ENCODE measurements around the gene RPS15A. TPM values are rescaled to one million over a fixed set of nuclear protein-coding genes. Genes with fewer than 3 reads are reported as not detected.

The RPS15A gene
- polyA plus RNA-seq, 3 donors: 1,209 to 2,855 (median 1,397) TPM

DNA sequence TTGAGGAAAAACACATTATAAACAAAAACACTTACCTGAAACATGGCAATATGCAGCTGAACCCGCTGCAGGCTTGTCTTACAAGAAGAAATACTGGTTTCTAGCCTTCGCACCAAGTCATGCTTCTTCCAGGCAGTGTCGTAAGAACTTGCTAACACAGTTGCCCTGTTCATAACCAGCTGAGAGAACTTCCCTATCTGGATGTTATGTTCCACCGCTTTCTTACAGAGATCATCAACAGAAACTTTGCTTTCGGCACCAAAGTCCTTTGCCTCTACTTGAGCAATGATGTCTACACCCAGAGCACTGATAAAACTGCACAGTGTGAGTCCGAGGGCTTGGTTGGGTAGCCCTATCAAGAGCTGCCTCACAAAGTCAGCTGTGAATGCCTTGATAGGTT, 39.1 kb upstream of the RPS15A start:
- H3K4me3 ChIP-seq (replicated peaks in 1 of 3; ENCODE audit: low read depth in 2 of 3, low read length in 3 of 3): no peak overlapping the region
- no peak overlapping the region for H3K4me2 ChIP-seq (replicated peaks; ENCODE audit: extremely low read depth, low read length, poor library complexity, severe bottlenecking)
- Mint-ChIP-seq H3K4me3 (no peak overlapping the region), H3K9me3 (peaks cover 0 to 5% (median 2%) of the 10 kb centered on the region in 7 donors), H3K27me3 (ENCODE audit: low read depth in 3 of 3) (no peaks in the 10 kb centered on the region), H3K27ac (no peak overlapping the region), H3K36me3 (peaks cover 52 to 61% of the 10 kb centered on the region in 2 donors), H3K4me1 (no peaks in the 10 kb centered on the region)
- intact Hi-C loops (cut with micrococcal nuclease): no loop called here
- DNase-seq: no peak
- H2AFZ ChIP-seq (ENCODE audit: insufficient read depth, low read depth, low read length, poor library complexity, severe bottlenecking): no peak overlapping the region
- H3K79me2 ChIP-seq (ENCODE audit: insufficient read depth, low read length): no peaks in the 10 kb centered on the region
- H3K9ac ChIP-seq (ENCODE audit: insufficient read depth, low read length, poor library complexity, severe bottlenecking): no peak overlapping the region
- H3K36me3 ChIP-seq (replicated peaks in 1 of 2; ENCODE audit: control insufficient read depth in 1 of 2, insufficient read depth in 2 of 2, low read length in 2 of 2): peaks cover 63 to 68% of the 10 kb centered on the region in 2 donors
- TF ChIP-seq, protein P1, sequence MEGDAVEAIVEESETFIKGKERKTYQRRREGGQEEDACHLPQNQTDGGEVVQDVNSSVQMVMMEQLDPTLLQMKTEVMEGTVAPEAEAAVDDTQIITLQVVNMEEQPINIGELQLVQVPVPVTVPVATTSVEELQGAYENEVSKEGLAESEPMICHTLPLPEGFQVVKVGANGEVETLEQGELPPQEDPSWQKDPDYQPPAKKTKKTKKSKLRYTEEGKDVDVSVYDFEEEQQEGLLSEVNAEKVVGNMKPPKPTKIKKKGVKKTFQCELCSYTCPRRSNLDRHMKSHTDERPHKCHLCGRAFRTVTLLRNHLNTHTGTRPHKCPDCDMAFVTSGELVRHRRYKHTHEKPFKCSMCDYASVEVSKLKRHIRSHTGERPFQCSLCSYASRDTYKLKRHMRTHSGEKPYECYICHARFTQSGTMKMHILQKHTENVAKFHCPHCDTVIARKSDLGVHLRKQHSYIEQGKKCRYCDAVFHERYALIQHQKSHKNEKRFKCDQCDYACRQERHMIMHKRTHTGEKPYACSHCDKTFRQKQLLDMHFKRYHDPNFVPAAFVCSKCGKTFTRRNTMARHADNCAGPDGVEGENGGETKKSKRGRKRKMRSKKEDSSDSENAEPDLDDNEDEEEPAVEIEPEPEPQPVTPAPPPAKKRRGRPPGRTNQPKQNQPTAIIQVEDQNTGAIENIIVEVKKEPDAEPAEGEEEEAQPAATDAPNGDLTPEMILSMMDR (IDR thresholded peaks at IDR 0.05): no peak
- H3K4me1 ChIP-seq (ENCODE audit: control insufficient read depth in 1 of 2, insufficient read depth in 2 of 2, low read length in 2 of 2): no peaks in the 10 kb centered on the region
- no peaks in the 10 kb centered on the region for H3K27me3 ChIP-seq (ENCODE audit: control insufficient read depth in 2 of 2, insufficient read depth in 2 of 2, low read length in 2 of 2)
- H4K20me1 ChIP-seq (ENCODE audit: insufficient read depth, low read length): peaks cover 7% of the 10 kb centered on the region
- H3K9me3 ChIP-seq (replicated peaks in 1 of 2; ENCODE audit: control insufficient read depth in 1 of 2, insufficient read depth in 1 of 2, low read length in 2 of 2): no peaks in the 10 kb centered on the region
- WGBS (ENCODE audit: insufficient coverage): 86% methylated on average over 5 of the region's 6 CpGs
- H3K27ac ChIP-seq (ENCODE audit: low read depth in 1 of 2, low read length in 2 of 2): peak overlapping the region in 1 of 2 donors; percentile 52

DNA sequence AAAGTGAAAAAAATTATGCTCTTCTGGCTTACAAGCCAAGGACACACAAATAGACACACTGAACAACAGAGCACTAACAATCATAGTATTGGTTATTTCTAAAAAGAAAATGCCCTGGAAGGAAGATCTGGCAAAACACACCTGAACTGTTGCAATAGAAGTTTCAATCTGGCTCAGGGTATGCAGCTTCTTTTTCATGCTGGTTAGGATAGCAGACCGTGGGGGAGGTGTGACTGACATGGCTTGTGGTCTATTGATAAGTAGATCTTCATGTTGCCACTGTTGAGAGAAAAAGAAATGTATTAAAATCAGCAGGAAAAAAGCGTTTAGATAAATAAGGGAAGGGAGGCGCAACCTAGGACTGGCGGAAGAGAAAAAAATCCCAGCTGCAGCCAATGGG, 37.8 kb upstream of the RPS15A start:
- H3K36me3 ChIP-seq (replicated peaks in 1 of 2; ENCODE audit: control insufficient read depth in 1 of 2, insufficient read depth in 2 of 2, low read length in 2 of 2): peaks cover 50 to 55% of the 10 kb centered on the region in 2 donors
- no peaks in the 10 kb centered on the region for H3K9me3 ChIP-seq (replicated peaks in 1 of 2; ENCODE audit: control insufficient read depth in 1 of 2, insufficient read depth in 1 of 2, low read length in 2 of 2)
- Mint-ChIP-seq H3K9me3 (peaks cover 0 to 5% (median 2%) of the 10 kb centered on the region in 7 donors), H3K27ac (no peak overlapping the region), H3K4me3 (no peak overlapping the region), H3K27me3 (ENCODE audit: low read depth in 3 of 3) (no peaks in the 10 kb centered on the region), H3K36me3 (peaks cover 43 to 51% of the 10 kb centered on the region in 2 donors), H3K4me1 (no peaks in the 10 kb centered on the region)
- DNase-seq: no peak
- no peak overlapping the region for H3K4me3 ChIP-seq (replicated peaks in 1 of 3; ENCODE audit: low read depth in 2 of 3, low read length in 3 of 3)
- no peak overlapping the region for H3K4me2 ChIP-seq (replicated peaks; ENCODE audit: extremely low read depth, low read length, poor library complexity, severe bottlenecking)
- H4K20me1 ChIP-seq (ENCODE audit: insufficient read depth, low read length): no peaks in the 10 kb centered on the region
- H3K9ac ChIP-seq (ENCODE audit: insufficient read depth, low read length, poor library complexity, severe bottlenecking): no peak overlapping the region
- H2AFZ ChIP-seq (ENCODE audit: insufficient read depth, low read depth, low read length, poor library complexity, severe bottlenecking): no peak overlapping the region
- TF ChIP-seq, protein P1 (IDR thresholded peaks at IDR 0.05): no peak
- intact Hi-C loops (cut with micrococcal nuclease): no loop called here
- H3K79me2 ChIP-seq (ENCODE audit: insufficient read depth, low read length): no peaks in the 10 kb centered on the region
- no peak overlapping the region for H3K27ac ChIP-seq (ENCODE audit: low read depth in 1 of 2, low read length in 2 of 2)
- WGBS (ENCODE audit: insufficient coverage): no CpG with 5 or more reads among the region's 4 CpGs
- no peaks in the 10 kb centered on the region for H3K4me1 ChIP-seq (ENCODE audit: control insufficient read depth in 1 of 2, insufficient read depth in 2 of 2, low read length in 2 of 2)
- no peaks in the 10 kb centered on the region for H3K27me3 ChIP-seq (ENCODE audit: control insufficient read depth in 2 of 2, insufficient read depth in 2 of 2, low read length in 2 of 2)
